Measurements from ENCODE around the gene SCNN1G.

The SCNN1G gene

GRCh38 chr16:23254338-23254737 lies 71.8 kb downstream of the SCNN1G start:
- DNase-seq: peak; percentile 52

GRCh38 chr16:23255000-23255399 lies 72.5 kb downstream of the SCNN1G start:
- no peak for DNase-seq

GRCh38 chr16:23256440-23256839 lies 73.9 kb downstream of the SCNN1G start:
- DNase-seq: no peak

GRCh38 chr16:23257682-23258081 lies 75.1 kb downstream of the SCNN1G start:
- no peak for DNase-seq

- DNase-seq: no peak
Observed at GRCh38 chr16:23258919-23259237, 76.3 kb downstream of the SCNN1G start.
